HepG2 (cell line): ENCODE results near the gene AJM1. TPM values are rescaled to one million over a fixed set of nuclear protein-coding genes. Genes with fewer than 3 reads are reported as not detected.

Source experiments
- ATAD3A ChIP-seq: sonication (generic); formaldehyde crosslinking; IDR thresholded peaks from 2 replicates; pipeline ENCODE4 v1.4.0; 2020; ENCODE audit warnings: missing genetic modification reagents
- CCDC6 ChIP-seq: sonication (generic); formaldehyde crosslinking; IDR thresholded peaks from 2 replicates; pipeline ENCODE4 v1.8.1; 2022; ENCODE audit warnings: mild to moderate bottlenecking, missing genetic modification reagents, moderate library complexity
- KDM3A ChIP-seq: IDR thresholded peaks from 2 replicates; pipeline ENCODE4 v1.6.1; 2018; ENCODE audit warnings: low read depth, missing compliant biosample characterization
- MAF1 ChIP-seq: sonication (generic); formaldehyde crosslinking; IDR thresholded peaks from 2 replicates; pipeline ENCODE4 v1.5.0; 2020; ENCODE audit warnings: missing genetic modification reagents, borderline replicate concordance
- MTF1 ChIP-seq: sonication (generic); formaldehyde crosslinking; IDR thresholded peaks from 2 replicates; pipeline ENCODE4 v1.5.0; 2020; ENCODE audit warnings: missing genetic modification reagents
- PCBP1 ChIP-seq: fragments of 200-400 bp; formaldehyde crosslinking; IDR thresholded peaks from 2 replicates; pipeline ENCODE4 v1.6.1; 2017; ENCODE audit warnings: mild to moderate bottlenecking, low read depth, low read length, borderline replicate concordance
- RFX3 ChIP-seq: IDR thresholded peaks from 2 replicates; pipeline ENCODE4 v1.6.1; 2016; ENCODE audit warnings: missing biosample characterization, missing genetic modification reagents
- ZFP62 ChIP-seq: sonication (generic); formaldehyde crosslinking; IDR thresholded peaks from 2 replicates; pipeline ENCODE4 v1.4.0; 2020; ENCODE audit warnings: missing genetic modification reagents
- ZKSCAN8 ChIP-seq: IDR thresholded peaks from 2 replicates; pipeline ENCODE4 v1.6.1; 2016; ENCODE audit warnings: borderline replicate concordance, missing genetic modification reagents, missing compliant biosample characterization
- ZNF234 ChIP-seq: sonication (generic); formaldehyde crosslinking; conservative IDR thresholded peaks from 2 replicates; pipeline ENCODE4 v1.5.1; 2020; ENCODE audit warnings: mild to moderate bottlenecking, missing genetic modification reagents
- ZNF253 ChIP-seq: sonication (generic); formaldehyde crosslinking; IDR thresholded peaks from 2 replicates; pipeline ENCODE4 v1.8.0; 2022; ENCODE audit warnings: mild to moderate bottlenecking, missing genetic modification reagents, borderline replicate concordance
- polyA plus RNA-seq, 8 experiments: library from polyadenylated mRNA; depleted of rRNA in 3 of 8; stranded (reverse) in 7 of 8; unstranded in 1 of 8; fragments of >200 nt; fragmentation: Illumina TruSeq in 4 of 8; extraction: Trizol in 4 of 8; gene quantifications; 2 replicates each; pipeline versions ENCODE4 v1.2.1 to v1.2.3, GENCODE V29; 2011 to 2016; ENCODE audit warnings: low read depth in 4 of 8, missing spikeins in 1 of 8, mixed read lengths in 1 of 8; ENCODE audit not compliant: insufficient read depth in 1 of 8
- total RNA-seq, 5 experiments: library from RNA; depleted of rRNA; stranded (reverse); fragments of >200 nt; fragmentation: Illumina TruSeq; extraction: Trizol; gene quantifications; 2 replicates each; pipeline ENCODE4 v1.2.3, GENCODE V29; 2016; ENCODE audit warnings: low read depth in 1 of 5
- TF ChIP-seq, protein P1 (sequence below): sonication (generic); formaldehyde crosslinking; IDR thresholded peaks from 2 replicates; pipeline ENCODE4 v1.4.0; 2020; ENCODE audit warnings: mild to moderate bottlenecking, missing genetic modification reagents
- TF ChIP-seq, protein P2 (sequence below): sonication (generic); formaldehyde crosslinking; IDR thresholded peaks from 2 replicates; pipeline ENCODE4 v1.5.1; 2020; ENCODE audit warnings: mild to moderate bottlenecking, missing genetic modification reagents, moderate library complexity
- TF ChIP-seq, protein P3 (sequence below): sonication (generic); formaldehyde crosslinking; IDR thresholded peaks from 2 replicates; pipeline ENCODE4 v1.5.1; 2020; ENCODE audit warnings: missing genetic modification reagents, mild to moderate bottlenecking, borderline replicate concordance
- TF ChIP-seq, protein P4 (sequence below): sonication (generic); formaldehyde crosslinking; IDR thresholded peaks from 2 replicates; pipeline ENCODE4 v1.4.0; 2020; ENCODE audit warnings: low read depth, mild to moderate bottlenecking, missing genetic modification reagents
- TF ChIP-seq, protein P5 (sequence below): sonication (generic); formaldehyde crosslinking; IDR thresholded peaks from 2 replicates; pipeline ENCODE4 v1.5.1; 2020; ENCODE audit warnings: missing genetic modification reagents, mild to moderate bottlenecking, borderline replicate concordance
- TF ChIP-seq, protein P6 (sequence below): sonication (generic); formaldehyde crosslinking; IDR thresholded peaks from 2 replicates; pipeline ENCODE4 v1.9.0; 2021; ENCODE audit warnings: missing genetic modification reagents, mild to moderate bottlenecking, borderline replicate concordance

AJM1 gene
- total and polyA plus RNA-seq, 2 of the 13 experiments (the other 11 are each of a cell fraction or from before 2014, with no cell fraction given): 1.1 to 1.2 TPM

DNA sequence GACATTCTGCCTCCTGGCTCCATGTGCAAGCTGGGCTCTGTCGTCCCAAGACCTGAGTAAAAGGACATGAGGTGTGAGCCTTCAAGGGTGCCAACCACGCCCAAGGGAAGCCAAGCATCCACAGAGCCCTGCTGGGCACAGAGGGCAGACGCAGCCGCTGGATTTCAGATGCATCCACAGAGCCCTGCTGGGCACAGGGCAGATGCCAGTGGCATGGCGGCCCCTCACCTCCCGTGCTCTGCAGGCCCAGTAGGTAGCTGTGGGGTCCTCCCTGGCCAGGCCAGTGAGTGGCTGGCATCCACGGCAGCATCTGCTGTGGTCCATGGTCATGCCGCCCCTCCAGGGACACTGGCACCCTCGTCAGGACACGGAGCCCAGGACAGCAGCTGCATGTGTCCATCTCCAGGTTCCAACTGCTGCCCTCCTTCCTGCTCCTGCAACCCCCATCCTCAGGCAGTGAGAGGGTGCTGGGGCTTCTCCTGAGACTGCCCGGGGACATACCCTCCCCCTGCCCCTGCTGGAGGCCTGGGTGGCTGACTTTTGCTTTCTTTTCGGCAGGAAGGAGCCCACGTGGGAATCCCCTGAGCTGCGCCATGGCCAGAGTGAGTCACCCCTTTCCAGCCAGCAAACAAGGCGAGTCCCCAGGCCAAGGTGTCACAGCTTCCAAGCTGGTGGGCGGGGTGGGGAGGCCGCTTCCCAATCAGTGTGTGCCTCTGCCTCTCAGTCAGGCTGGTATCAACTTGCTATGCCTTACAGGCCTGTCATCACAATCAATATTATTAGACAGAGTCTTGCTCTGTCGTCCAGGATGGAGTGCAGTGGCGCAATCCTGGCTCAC lies 40.0 kb downstream of the AJM1 start (continued):
- TF ChIP-seq, protein P1, sequence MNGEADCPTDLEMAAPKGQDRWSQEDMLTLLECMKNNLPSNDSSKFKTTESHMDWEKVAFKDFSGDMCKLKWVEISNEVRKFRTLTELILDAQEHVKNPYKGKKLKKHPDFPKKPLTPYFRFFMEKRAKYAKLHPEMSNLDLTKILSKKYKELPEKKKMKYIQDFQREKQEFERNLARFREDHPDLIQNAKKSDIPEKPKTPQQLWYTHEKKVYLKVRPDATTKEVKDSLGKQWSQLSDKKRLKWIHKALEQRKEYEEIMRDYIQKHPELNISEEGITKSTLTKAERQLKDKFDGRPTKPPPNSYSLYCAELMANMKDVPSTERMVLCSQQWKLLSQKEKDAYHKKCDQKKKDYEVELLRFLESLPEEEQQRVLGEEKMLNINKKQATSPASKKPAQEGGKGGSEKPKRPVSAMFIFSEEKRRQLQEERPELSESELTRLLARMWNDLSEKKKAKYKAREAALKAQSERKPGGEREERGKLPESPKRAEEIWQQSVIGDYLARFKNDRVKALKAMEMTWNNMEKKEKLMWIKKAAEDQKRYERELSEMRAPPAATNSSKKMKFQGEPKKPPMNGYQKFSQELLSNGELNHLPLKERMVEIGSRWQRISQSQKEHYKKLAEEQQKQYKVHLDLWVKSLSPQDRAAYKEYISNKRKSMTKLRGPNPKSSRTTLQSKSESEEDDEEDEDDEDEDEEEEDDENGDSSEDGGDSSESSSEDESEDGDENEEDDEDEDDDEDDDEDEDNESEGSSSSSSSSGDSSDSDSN: peak; percentile 84
- TF ChIP-seq, protein P2, sequence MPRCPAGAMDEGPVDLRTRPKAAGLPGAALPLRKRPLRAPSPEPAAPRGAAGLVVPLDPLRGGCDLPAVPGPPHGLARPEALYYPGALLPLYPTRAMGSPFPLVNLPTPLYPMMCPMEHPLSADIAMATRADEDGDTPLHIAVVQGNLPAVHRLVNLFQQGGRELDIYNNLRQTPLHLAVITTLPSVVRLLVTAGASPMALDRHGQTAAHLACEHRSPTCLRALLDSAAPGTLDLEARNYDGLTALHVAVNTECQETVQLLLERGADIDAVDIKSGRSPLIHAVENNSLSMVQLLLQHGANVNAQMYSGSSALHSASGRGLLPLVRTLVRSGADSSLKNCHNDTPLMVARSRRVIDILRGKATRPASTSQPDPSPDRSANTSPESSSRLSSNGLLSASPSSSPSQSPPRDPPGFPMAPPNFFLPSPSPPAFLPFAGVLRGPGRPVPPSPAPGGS (CRISPR knock-in tag): peak; percentile 65
- TF ChIP-seq, protein P3, sequence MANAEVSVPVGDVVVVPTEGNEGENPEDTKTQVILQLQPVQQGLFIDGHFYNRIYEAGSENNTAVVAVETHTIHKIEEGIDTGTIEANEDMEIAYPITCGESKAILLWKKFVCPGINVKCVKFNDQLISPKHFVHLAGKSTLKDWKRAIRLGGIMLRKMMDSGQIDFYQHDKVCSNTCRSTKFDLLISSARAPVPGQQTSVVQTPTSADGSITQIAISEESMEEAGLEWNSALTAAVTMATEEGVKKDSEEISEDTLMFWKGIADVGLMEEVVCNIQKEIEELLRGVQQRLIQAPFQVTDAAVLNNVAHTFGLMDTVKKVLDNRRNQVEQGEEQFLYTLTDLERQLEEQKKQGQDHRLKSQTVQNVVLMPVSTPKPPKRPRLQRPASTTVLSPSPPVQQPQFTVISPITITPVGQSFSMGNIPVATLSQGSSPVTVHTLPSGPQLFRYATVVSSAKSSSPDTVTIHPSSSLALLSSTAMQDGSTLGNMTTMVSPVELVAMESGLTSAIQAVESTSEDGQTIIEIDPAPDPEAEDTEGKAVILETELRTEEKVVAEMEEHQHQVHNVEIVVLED (CRISPR knock-in tag): peak; percentile 66; the same call in 1 of the 2 replicates
- TF ChIP-seq MTF1 (no peak), MAF1 (CRISPR knock-in tag) (no peak), ZFP62 (CRISPR knock-in tag) (no peak), ZKSCAN8 (peak; percentile 52; the same call in 1 of the 2 replicates), KDM3A (CRISPR knock-in tag) (peak; percentile 92; the same call in 1 of the 2 replicates), ZNF253 (no peak), RFX3 (CRISPR knock-in tag) (peak; percentile 21; the same call in 1 of the 2 replicates), CCDC6 (CRISPR knock-in tag) (peak; percentile 44; the same call in 1 of the 2 replicates), PCBP1 (no peak), ZNF234 (CRISPR knock-in tag) (no peak), ATAD3A (CRISPR knock-in tag) (no peak)
- TF ChIP-seq, protein P4, sequence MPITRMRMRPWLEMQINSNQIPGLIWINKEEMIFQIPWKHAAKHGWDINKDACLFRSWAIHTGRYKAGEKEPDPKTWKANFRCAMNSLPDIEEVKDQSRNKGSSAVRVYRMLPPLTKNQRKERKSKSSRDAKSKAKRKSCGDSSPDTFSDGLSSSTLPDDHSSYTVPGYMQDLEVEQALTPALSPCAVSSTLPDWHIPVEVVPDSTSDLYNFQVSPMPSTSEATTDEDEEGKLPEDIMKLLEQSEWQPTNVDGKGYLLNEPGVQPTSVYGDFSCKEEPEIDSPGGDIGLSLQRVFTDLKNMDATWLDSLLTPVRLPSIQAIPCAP (CRISPR knock-in tag): peak; percentile 92; the same call in 1 of the 2 replicates
- TF ChIP-seq, protein P5, sequence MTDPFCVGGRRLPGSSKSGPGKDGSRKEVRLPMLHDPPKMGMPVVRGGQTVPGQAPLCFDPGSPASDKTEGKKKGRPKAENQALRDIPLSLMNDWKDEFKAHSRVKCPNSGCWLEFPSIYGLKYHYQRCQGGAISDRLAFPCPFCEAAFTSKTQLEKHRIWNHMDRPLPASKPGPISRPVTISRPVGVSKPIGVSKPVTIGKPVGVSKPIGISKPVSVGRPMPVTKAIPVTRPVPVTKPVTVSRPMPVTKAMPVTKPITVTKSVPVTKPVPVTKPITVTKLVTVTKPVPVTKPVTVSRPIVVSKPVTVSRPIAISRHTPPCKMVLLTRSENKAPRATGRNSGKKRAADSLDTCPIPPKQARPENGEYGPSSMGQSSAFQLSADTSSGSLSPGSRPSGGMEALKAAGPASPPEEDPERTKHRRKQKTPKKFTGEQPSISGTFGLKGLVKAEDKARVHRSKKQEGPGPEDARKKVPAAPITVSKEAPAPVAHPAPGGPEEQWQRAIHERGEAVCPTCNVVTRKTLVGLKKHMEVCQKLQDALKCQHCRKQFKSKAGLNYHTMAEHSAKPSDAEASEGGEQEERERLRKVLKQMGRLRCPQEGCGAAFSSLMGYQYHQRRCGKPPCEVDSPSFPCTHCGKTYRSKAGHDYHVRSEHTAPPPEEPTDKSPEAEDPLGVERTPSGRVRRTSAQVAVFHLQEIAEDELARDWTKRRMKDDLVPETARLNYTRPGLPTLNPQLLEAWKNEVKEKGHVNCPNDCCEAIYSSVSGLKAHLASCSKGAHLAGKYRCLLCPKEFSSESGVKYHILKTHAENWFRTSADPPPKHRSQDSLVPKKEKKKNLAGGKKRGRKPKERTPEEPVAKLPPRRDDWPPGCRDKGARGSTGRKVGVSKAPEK (CRISPR knock-in tag): no peak
- TF ChIP-seq, protein P6, sequence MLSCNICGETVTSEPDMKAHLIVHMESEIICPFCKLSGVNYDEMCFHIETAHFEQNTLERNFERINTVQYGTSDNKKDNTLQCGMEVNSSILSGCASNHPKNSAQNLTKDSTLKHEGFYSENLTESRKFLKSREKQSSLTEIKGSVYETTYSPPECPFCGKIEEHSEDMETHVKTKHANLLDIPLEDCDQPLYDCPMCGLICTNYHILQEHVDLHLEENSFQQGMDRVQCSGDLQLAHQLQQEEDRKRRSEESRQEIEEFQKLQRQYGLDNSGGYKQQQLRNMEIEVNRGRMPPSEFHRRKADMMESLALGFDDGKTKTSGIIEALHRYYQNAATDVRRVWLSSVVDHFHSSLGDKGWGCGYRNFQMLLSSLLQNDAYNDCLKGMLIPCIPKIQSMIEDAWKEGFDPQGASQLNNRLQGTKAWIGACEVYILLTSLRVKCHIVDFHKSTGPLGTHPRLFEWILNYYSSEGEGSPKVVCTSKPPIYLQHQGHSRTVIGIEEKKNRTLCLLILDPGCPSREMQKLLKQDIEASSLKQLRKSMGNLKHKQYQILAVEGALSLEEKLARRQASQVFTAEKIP (CRISPR knock-in tag): no peak
